ENCODE results near the gene MT1M.

DNA sequence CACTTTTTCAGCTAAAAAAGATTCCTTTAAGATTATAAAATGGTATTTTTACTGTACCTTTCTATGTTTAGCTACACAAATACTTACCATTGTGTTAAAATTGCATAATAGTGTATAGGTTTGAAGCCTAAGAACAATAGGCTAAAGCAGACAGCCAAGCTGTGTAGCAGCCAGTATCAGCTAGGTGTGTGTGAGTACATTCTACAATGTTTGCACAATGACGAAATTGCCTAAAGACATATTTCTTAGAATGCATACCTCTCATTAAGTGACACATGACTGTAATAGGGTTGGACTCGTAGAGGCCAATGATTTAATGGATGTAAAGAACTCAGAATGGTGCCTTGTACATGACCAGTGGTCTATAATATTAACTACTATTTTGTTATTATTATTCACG is 17.4 kb downstream of the MT1M start:
- TF ChIP-seq, protein P1, sequence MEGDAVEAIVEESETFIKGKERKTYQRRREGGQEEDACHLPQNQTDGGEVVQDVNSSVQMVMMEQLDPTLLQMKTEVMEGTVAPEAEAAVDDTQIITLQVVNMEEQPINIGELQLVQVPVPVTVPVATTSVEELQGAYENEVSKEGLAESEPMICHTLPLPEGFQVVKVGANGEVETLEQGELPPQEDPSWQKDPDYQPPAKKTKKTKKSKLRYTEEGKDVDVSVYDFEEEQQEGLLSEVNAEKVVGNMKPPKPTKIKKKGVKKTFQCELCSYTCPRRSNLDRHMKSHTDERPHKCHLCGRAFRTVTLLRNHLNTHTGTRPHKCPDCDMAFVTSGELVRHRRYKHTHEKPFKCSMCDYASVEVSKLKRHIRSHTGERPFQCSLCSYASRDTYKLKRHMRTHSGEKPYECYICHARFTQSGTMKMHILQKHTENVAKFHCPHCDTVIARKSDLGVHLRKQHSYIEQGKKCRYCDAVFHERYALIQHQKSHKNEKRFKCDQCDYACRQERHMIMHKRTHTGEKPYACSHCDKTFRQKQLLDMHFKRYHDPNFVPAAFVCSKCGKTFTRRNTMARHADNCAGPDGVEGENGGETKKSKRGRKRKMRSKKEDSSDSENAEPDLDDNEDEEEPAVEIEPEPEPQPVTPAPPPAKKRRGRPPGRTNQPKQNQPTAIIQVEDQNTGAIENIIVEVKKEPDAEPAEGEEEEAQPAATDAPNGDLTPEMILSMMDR (tag by site-specific recombination; IDR thresholded peaks at IDR 0.05) = no peak
- TF ChIP-seq SALL2 (tag by site-specific recombination; IDR thresholded peaks at IDR 0.05; ENCODE audit: borderline replicate concordance) (no peak), ZNF202 (tag by site-specific recombination; IDR thresholded peaks at IDR 0.05; ENCODE audit: borderline replicate concordance) (no peak), HOXA7 (CRISPR knock-in tag; IDR thresholded peaks at IDR 0.05; ENCODE audit: borderline replicate concordance) (no peak), ZFP3 (tag by site-specific recombination; IDR thresholded peaks at IDR 0.05; ENCODE audit: low read depth) (no peak), ZNF670 (tag by site-specific recombination; IDR thresholded peaks at IDR 0.05; ENCODE audit: low read depth) (no peak), ZNF37A (tag by site-specific recombination; IDR thresholded peaks at IDR 0.05) (no peak), TCF7L2 (IDR thresholded peaks at IDR 0.05; ENCODE audit: borderline replicate concordance, low read depth, low read length) (no peak), ZNF174 (tag by site-specific recombination; IDR thresholded peaks at IDR 0.05) (no peak)
- TF ChIP-seq, protein P2, sequence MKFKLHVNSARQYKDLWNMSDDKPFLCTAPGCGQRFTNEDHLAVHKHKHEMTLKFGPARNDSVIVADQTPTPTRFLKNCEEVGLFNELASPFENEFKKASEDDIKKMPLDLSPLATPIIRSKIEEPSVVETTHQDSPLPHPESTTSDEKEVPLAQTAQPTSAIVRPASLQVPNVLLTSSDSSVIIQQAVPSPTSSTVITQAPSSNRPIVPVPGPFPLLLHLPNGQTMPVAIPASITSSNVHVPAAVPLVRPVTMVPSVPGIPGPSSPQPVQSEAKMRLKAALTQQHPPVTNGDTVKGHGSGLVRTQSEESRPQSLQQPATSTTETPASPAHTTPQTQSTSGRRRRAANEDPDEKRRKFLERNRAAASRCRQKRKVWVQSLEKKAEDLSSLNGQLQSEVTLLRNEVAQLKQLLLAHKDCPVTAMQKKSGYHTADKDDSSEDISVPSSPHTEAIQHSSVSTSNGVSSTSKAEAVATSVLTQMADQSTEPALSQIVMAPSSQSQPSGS (tag by site-specific recombination; IDR thresholded peaks at IDR 0.05; ENCODE audit: low read depth) = no peak
- TF ChIP-seq, protein P3, sequence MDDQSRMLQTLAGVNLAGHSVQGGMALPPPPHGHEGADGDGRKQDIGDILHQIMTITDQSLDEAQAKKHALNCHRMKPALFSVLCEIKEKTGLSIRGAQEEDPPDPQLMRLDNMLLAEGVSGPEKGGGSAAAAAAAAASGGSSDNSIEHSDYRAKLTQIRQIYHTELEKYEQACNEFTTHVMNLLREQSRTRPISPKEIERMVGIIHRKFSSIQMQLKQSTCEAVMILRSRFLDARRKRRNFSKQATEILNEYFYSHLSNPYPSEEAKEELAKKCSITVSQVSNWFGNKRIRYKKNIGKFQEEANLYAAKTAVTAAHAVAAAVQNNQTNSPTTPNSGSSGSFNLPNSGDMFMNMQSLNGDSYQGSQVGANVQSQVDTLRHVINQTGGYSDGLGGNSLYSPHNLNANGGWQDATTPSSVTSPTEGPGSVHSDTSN (CRISPR knock-in tag; IDR thresholded peaks at IDR 0.05) = no peak
